ENCODE results near the gene THEM4.
"Not testable (repeated sequence)": the region's sequence is repeated elsewhere in the genome, so short reads cannot be mapped to it uniquely, and the experiment has no call there.

THEM4 gene

GRCh38 chr1:151934048-151934493, 24.8 kb upstream of the THEM4 start:
- DNase-seq: peak; percentile 29

GRCh38 chr1:151924691-151925587, 15.6 kb upstream of the THEM4 start:
- no peak for DNase-seq

- DNase-seq: no peak
These were observed 14.1 kb upstream of the THEM4 start for GRCh38 chr1:151923422-151923821.

- DNase-seq: no peak
These were observed 10.8 kb upstream of the THEM4 start for GRCh38 chr1:151920149-151920548.

GRCh38 chr1:151918819-151919610, 9.7 kb upstream of the THEM4 start:
- no peak for DNase-seq

GRCh38 chr1:151918156-151918555, 8.8 kb upstream of the THEM4 start:
- no peak for DNase-seq

- no peak for DNase-seq
These were observed 7.5 kb upstream of the THEM4 start for GRCh38 chr1:151916726-151917370.

GRCh38 chr1:151915061-151915686, 5.9 kb upstream of the THEM4 start:
- no peak for DNase-seq

- DNase-seq: no peak
These were observed 4.8 kb upstream of the THEM4 start for GRCh38 chr1:151914076-151914475.

- DNase-seq: no peak
These were observed 3.7 kb upstream of the THEM4 start for GRCh38 chr1:151912973-151913372.

GRCh38 chr1:151908228-151908691, 1.1 kb downstream of the THEM4 start:
- DNase-seq: no peak

- no peak for DNase-seq
These were observed 1.8 kb downstream of the THEM4 start for GRCh38 chr1:151907363-151908139.

GRCh38 chr1:151906324-151906645, 3.0 kb downstream of the THEM4 start:
- DNase-seq: not testable (repeated sequence)

GRCh38 chr1:151905443-151906323, 3.6 kb downstream of the THEM4 start:
- DNase-seq: peak; percentile 16

- peak; percentile 58 for DNase-seq
These were observed 4.3 kb downstream of the THEM4 start for GRCh38 chr1:151905070-151905442.

- no peak for DNase-seq
These were observed 6.5 kb downstream of the THEM4 start for GRCh38 chr1:151902858-151903257.

- not testable (repeated sequence) for DNase-seq
These were observed 8.5 kb downstream of the THEM4 start for GRCh38 chr1:151900804-151901203.

- peak; percentile 29 for DNase-seq
These were observed 10.8 kb downstream of the THEM4 start for GRCh38 chr1:151898519-151898991.

- no peak for DNase-seq
These were observed 11.3 kb downstream of the THEM4 start for GRCh38 chr1:151897991-151898431.

GRCh38 chr1:151893176-151893924, 16.0 kb downstream of the THEM4 start:
- no peak for DNase-seq

Measured in activated naive CD4-positive, alpha-beta T cell treated with anti-CD3 and anti-CD28 coated beads, Interleukin-2, amount 50 U/mL, for 16 hours (primary cell).